ENCODE data around the gene TACR1.

TACR1 gene

DNA sequence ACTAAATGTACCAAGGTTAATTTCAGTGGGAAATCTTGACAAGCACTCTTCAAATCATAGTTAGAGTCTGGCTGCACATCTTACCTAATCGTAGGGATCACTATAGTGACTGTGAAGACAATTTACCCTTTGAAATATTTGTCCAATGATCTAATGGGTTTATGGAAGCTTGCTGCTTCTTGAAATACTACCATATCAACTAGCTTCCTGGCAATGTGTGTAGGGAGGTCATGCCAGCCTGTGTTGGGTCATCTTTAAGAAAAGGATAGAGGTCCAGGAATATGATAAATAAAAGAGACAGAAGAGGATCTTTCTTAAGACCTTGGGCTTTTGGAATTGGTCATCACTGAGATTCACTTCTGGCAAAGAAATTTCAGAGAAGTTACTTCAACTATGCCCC is 156.5 kb downstream of the TACR1 start:
- DNase-seq, result no peak

- DNase-seq, result no peak
Measured at GRCh38 chr2:75041731-75042600, 157.4 kb downstream of the TACR1 start.

DNA sequence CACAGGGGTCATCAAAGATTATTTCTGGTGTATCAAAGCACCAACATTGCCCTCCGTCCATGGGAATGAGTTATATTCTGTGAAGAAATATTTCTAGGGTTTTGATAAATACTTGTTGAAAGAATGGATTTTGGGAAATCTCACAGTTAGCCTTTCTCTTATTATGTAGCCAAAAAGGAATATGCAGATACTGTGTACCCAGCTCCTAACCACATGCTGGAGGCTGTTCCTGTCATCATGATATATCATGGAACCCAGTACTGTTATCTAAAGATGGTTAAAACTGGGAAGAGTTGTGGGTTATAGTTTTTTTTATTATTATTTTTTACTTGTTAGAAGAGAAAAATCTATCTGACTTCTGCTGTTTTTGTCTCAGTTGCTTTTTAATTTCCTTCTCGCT is 158.1 kb downstream of the TACR1 start:
- DNase-seq, result no peak

DNA sequence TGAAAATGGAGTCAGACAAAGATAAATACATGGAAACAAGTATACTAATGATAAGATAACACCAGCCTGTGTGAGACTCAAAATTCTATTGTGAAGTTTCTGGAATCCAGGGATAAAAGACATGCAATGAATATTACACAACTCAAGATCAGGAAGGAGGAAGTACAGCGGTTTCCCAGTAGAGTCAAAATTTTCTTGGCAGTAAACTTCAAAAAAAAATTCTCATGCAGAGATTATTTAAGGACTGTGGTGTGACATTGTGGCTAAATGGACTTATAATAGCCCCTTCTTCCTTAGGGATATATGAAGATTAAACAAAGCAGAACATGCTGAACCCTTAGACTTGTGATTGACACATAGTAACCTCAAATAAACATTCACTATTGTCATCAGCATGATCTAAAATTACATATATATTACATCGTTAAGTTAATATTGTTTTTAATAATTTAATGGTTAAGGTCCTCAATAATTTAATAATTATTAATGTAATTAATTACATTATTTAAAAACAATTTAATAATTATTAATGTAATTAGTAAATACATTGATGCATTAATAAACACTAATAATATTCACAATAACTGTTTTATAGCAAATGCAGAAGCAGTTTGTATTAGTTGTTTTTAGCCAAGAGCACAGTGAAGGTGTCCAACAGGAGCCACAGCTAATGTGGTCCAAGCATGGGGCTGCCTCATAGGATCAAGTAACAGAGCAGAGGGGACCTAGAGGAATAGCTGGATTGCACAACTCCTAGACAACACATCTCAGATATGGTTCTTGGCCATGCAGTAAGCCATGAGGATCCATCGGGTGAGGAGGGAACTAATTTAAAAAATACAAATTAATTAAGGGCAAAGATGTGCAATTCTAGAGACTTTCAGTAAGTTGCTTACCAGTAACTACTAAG is 163.6 kb downstream of the TACR1 start:
- peak; percentile 24 for DNase-seq

GRCh38 chr2:75033516-75033915 is 165.8 kb downstream of the TACR1 start:
- DNase-seq, result no peak

- DNase-seq, result no peak
Measured at GRCh38 chr2:75031906-75032803, 167.2 kb downstream of the TACR1 start.

GRCh38 chr2:75031171-75031570 is 168.1 kb downstream of the TACR1 start:
- no peak for DNase-seq

- no peak for DNase-seq
Measured at GRCh38 chr2:75030218-75031009, 168.9 kb downstream of the TACR1 start.

GRCh38 chr2:75027886-75028285 is 171.4 kb downstream of the TACR1 start:
- no peak for DNase-seq

GRCh38 chr2:75025633-75026380 is 173.5 kb downstream of the TACR1 start:
- DNase-seq, result peak; percentile 58

- no peak for DNase-seq
Measured at GRCh38 chr2:75025216-75025615, 174.1 kb downstream of the TACR1 start.

DNA sequence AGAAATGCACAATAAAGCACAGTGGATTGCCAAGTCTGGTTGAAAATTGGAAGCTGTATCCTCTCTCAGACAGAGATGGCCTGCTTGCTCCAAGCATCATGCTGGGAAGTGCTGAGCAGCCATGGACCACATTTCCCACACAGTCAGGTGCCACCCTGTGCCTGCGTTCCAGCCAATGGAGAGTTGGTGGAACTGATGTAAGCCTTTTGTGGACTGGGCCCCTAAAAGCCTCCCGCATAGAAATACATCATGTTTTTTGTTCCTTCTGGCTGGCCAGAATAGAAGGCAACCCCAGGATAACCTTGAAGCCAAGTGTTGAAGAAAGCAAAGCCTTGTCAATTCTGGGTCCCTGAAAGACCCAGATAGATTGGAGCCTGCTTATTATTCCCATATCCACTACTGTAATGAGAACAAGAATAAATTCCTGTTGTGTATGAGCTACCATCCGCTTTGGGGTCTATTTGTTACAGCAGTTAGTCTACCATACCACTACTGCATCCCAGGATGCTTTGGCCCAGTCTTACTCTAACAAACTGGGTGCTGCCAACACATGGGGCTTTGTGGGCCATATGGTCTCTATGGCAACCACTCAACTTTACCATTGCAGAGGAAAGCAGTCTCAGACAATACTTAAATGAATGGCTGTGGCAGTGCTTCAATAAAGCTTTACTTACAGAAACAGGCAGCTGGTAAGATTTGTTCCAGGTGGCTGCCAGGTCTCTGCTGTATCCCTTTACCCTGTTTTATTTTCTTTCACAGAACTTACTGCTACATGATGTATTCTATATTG is 175.5 kb downstream of the TACR1 start:
- DNase-seq, result no peak

DNA sequence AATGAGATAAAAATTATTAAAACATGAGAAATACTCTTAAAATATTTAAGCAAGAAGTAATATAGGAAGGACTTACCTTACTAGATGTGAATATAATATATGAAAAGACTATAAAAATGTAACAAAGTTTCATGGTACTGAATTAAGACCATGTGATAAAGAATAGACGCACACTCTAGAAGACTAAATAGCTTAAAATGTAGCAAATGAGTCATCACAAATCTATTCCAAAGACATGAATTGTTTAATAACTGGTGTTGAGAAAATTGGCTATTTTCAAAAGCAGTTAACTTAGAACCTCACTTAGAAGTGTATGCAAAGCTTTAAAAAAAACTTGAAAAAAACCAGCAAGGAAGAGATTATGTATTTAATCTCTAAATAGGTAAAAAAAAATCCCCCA is 176.8 kb downstream of the TACR1 start:
- peak; percentile 58 for DNase-seq

GRCh38 chr2:75021672-75022071 is 177.6 kb downstream of the TACR1 start:
- peak; percentile 85 for DNase-seq

GRCh38 chr2:75020476-75020875 is 178.8 kb downstream of the TACR1 start:
- DNase-seq, result no peak

DNA sequence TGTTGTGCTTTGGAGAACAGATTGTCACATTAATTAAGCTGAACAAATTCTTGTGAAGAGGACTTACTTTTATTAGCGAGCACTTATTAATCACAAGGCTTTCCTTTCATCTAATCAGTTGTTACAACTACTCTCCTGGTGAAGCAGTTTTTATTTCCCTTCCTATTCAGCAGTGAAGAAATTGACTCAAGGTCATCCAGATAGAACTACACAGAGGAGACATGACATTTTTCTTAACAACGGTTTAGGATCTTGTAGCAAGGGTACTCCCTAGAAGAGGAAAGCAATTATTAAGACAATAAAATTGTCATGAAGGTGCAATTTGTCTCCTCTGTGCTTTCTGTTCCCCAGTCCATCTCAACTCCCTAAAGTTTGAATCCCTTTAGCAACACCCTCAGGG is 179.5 kb downstream of the TACR1 start:
- DNase-seq, result no peak

GRCh38 chr2:75018162-75018561 is 181.2 kb downstream of the TACR1 start:
- no peak for DNase-seq

DNA sequence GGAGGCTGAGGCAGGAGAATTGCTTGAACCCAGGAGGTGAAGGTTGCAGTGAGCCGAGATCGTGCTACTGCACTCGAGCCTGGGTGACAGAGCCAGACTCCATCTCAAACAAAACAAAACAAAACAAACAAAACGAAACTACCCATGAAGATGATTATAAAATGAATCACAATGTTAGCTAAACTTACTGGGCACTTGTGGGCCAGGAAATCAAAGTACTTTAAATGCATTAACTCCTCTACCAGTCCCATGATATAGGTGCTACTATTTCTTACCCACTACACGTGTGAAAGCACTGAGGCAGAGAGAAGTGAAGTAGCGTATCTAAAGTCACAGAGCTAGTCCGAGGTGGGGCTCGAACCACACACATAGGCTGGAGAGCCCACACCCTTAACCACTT is 187.2 kb downstream of the TACR1 start:
- no peak for DNase-seq

DNA sequence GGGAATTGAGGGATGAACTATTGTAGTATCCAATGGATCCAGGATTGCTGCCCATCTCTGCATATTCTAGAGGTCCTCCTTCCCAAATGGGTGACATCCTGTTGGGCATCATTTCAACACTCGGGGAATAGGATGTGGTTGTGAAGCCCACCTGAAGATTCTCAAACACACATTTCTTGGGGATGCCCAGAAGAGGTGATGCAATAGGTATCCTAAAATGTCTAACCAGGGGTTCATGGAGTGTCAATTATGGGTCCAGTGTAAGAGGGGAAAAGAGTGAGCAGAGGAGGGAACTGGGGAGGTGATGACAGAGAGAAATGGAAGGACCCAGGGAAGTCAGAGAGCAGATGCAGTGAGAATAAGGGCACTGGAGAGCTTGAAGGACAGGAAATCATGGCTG is 188.7 kb downstream of the TACR1 start:
- no peak for DNase-seq

DNA sequence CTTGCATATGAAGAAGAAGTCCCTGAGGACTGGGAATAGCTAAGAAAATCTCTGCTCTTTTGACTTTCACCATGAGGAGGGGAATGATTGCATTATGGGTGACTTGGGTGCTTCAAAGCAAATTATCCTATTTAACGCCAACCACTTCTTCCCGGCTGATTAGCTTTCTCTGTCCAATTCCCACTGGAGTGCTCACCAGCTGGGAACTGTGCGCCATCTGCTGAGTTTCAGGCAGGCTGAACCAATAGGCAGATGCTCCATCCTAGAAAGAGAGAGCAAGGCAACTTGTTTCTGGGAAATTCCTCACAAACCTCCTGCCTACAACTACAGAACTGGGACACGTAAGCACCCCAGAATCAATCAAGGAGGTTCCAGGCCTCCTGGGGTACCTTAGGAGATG is 191.5 kb downstream of the TACR1 start:
- no peak for DNase-seq
